HL-60/S4 (cell line): ENCODE results near the gene UPB1.
"Not testable (repeated sequence)": the region's sequence is repeated elsewhere in the genome, so short reads cannot be mapped to it uniquely, and the experiment has no call there.

Source experiments
- in situ Hi-C: fragments of 300-500 bp; cut with MboI; formaldehyde crosslinking; loops from 2 replicates; pipeline ENCODE4 v1.14.3; 2022; ENCODE audit warnings: low sequenced_read_pairs

The UPB1 gene

GRCh38 chr22:24481641-24482040, 13.5 kb upstream of the UPB1 start:
- in situ Hi-C loops = no loop called here

GRCh38 chr22:24482575-24482974, 12.6 kb upstream of the UPB1 start:
- in situ Hi-C loops = no loop called here

DNA sequence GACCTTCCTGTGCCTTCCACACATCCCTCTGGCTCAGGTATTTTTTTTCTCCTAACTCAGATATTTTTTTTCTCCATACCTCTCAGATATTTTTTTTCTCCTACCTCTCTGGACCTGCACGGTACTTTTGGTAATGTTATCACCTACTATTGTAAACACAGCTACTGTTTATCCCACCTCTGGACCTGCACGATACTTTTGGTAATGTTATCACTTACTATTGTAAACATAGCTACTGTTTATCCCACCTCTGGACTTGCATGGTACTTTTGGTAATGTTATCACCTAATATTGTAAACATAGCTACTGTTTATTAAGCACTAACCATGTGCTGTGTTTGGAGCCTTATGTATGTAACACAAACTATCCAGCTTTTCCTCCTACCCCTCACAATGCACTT, 12.1 kb upstream of the UPB1 start:
- in situ Hi-C loops = no loop called here

DNA sequence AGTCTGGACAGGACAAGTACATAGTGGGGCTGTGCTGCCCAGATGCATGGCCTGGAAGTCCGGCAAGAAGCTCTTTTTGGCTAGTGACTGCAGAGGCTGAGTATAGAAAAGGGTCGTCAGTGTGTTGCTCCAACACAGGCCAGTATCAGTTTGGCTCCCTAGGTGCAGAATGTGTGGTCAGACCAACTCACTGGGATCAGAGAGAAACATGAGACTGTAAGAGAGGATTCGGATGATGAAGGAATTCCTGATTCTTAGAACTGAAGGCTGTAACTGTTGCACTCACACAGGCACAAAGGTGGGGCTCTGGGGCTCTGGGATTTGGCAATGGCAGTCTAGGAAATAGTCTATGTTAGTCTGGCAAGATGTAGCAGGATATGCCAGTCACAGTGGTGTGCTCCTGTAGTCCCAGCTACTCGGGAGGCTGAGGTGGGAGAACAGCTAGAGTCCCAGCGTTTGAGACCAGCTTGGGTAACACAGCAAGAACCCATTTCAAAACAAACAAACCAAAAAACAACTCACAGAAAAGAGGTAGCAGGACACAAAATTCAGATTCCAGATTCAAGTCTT, 11.1 kb upstream of the UPB1 start:
- in situ Hi-C loops = no loop called here

- in situ Hi-C loops = no loop called here
These were observed 10.0 kb upstream of the UPB1 start for GRCh38 chr22:24485170-24485569.

DNA sequence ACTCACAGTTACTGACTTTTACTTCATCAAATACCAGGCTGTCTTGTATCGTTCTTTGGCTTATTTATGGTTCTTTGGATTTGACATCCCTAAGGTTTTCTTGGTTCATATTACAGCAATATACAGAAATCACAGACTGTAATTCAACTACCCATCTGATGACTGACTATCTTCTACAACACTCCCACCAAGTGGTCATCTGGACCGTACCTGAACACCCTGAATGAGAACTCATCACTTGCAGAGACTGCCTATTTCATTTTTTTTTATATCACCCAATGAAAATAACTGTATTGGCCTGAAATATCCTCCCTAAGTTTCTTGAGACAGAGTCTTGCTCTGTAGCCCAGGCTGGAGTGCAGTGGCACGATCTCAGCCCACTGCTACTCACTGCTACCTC, 9.5 kb upstream of the UPB1 start:
- in situ Hi-C loops = no loop called here

GRCh38 chr22:24486501-24486921, 8.6 kb upstream of the UPB1 start:
- in situ Hi-C loops = no loop called here

- in situ Hi-C loops = no loop called here
These were observed 6.1 kb upstream of the UPB1 start for GRCh38 chr22:24489011-24489410.

DNA sequence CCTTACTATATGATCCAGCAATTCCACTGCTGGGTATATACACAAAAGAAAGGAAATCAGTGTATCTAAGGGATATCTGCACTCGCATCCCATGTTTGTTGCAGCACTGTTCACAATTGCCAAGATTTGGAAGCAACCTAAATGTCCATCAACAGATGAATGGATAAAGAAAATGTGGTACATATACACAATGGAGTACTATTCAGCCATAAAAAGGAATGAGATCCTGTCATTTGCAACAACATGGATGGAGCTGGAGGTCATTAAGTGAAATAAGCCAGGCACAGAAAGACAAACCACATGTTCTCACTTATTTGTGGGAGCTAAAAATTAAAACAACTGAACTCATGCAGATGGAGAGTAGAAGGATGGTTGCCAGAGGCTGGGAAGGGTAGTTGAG, 5.7 kb upstream of the UPB1 start:
- in situ Hi-C loops = not testable (repeated sequence)

DNA sequence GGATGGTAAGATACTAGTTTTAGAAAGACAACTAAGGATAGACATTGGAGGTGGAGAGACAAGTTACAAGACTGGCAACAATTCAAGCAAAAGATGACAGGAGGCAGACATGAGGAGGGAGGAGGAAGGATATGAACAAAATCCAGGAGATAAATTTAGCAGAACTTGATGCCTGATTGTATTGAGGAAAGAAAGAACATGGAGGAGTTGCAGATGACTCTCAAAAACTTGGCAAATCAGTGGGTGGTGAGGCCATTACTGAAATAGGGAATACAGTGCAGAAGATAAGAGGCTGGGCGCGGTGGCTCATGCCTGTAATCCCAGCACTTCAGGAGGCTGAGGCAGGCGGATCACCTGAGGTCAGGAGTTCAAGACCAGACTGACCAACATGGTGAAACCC, 2.7 kb upstream of the UPB1 start:
- in situ Hi-C loops = no loop called here

GRCh38 chr22:24494167-24494527, 985 bp upstream of the UPB1 start:
- in situ Hi-C loops = no loop called here

DNA sequence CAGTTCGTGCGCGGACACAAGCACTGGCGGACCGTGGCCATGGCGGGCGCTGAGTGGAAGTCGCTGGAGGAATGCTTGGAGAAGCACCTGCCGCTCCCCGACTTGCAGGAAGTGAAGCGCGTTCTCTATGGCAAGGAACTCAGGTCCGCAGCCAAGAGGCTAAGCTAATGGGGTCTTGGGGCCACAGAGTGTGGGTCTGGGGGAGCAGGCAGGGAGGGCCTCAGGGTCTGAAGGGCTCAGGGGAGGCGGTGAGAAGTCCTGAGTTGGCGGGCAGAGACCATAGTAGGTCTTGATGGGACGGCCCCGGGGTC, 188 bp downstream of the UPB1 start:
- in situ Hi-C loops = no loop called here

GRCh38 chr22:24496234-24496633, 1.1 kb downstream of the UPB1 start:
- in situ Hi-C loops = no loop called here

- in situ Hi-C loops = no loop called here
These were observed 1.5 kb downstream of the UPB1 start for GRCh38 chr22:24496661-24497060.

DNA sequence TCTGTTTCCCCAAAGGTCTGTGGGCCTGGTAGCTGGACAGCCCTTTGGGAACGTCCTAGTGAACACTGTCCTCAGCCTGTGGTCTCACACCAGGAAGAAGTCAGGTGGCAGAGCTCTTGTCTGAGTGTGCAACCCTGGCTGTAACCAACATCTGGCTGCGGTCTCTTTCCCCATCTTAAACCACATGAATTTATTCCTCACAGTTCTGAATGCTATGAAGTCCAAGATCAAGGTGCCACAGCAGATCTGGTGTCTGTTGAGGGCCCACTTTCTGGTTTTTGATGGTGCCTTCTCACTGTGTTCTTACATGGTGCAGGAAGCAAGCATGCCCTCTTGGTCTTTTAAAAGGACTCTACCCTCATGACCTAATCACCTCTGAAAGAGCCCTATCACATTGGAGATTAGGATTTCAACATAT, 2.7 kb downstream of the UPB1 start:
- in situ Hi-C loops = no loop called here

DNA sequence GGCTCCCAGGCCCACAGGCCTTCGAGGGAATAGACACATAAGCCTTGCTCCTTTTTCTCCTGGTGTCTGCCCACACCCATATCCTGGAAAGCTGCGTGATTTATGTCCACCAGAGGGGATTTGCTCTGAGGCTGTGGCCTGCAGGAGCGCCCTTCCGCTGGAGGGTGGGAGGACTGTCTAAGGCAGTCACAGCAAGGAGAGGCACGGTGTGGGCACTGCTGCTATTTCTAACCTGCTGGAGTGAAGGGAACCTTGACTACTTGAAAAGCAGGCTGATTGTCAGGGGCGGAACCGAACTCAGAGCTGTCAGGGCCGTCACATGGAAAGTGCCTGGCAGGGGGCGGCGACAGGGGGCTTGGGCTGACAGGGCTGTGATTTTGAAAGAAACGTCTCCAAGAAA, 3.7 kb downstream of the UPB1 start:
- in situ Hi-C loops = no loop called here

DNA sequence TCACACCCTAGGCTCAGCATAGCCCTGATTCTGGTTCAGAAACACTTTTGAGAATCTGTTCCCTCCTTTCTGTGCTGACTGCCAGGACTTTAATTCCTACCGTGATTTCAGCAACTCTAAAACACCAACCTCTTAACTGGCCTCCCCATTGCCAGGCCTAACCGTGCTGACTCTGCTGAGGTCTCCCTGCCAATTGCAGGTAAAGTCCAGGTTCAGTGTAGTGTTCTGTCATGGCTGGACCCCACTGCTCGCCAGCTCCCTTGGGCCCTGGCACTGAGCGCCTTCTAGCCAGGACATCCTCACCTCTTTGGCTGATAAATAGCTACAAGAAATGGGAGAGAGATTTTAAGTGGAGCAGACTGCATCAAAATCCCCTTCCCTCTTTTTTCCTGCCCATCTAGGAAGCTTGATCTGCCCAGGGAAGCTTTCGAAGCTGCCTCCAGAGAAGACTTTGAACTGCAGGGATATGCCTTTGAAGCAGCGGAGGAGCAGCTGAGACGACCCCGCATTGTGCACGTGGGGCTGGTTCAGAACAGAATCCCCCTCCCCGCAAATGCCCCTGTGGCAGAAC, 4.7 kb downstream of the UPB1 start:
- in situ Hi-C loops = loop anchor here (10.0 kb wide), 1 partner anchor 65 kb away; no protein-coding TSS in a partner anchor

DNA sequence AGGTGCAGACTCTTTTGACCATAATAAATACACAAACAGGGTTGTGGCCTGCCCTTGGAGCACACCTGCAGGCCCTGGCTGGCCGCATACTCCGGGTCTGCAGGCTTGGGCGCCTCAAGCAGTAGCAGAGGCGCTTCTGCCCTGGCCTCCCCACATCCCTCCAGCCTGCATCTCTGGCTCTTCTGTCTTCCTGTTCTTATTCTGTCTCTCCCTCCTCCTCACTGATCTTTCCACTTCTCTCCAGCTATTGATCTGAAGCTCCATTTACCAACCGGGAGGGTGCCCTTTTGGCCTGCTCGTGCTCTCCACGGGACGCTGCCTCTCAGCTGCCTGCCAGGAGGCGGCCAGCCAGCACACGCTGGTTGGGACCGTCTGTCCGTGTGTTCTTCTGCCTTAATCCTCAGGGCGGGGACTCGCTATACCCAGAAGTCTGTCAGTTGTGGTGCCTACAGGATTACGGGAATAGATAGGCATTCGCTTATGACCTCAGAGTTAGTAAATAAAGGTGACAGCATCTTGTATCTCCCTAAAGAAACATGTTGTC, 5.2 kb downstream of the UPB1 start:
- in situ Hi-C loops = loop anchor here (10.0 kb wide), 1 partner anchor 66 kb away; no protein-coding TSS in a partner anchor

DNA sequence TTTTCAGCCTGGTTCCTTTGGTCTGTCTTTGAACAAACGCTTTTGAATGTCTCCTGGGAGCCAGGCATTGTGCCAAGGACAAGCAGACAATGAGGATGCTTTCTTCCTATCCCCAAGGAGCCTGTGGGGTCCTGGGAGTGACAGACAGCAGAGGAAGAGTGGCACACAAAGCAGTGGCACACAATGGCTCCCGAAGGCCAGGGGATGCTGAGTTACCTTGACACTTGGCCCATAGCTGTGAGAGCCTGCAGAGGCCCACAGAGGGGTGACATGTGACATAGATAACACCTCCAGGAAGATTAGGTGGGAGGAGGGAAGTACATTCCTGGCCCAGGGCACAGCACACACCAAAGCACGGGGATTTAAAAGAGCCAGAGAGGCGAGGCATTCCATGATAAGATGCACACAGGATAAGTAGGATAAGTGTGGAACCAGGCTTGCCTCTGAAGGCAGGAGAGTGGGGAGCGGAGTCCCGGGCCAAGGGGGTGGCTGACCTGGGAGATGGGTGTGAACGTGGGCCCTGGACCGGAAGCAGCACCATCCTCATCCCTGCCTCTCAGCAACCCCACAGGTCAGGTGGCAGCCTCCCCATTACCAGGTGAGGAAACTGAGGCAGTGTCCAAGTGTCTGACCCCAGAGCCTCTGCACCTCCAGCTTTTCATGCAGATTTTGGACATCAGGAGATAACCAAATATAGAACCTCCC, 6.3 kb downstream of the UPB1 start:
- in situ Hi-C loops = loop anchor here (10.0 kb wide), 1 partner anchor 67 kb away; no protein-coding TSS in a partner anchor

DNA sequence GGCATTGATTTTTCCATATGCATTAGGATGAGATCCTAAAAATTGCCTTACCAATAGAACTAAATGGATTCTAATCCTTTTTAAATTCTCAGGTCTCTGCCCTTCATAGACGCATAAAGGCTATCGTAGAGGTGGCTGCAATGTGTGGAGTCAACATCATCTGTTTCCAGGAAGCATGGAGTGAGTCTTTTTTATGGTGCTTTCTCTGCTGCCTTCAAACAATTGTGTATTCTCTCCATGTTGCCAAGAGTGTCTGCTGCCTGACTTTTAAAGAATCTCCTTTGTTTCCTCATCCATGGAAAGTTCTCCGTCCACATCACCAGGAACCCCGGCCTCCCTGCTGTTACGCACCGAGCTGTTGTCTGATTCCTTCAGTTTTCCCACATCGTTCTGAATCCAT, 6.9 kb downstream of the UPB1 start:
- in situ Hi-C loops = loop anchor here (10.0 kb wide), 1 partner anchor 67 kb away; no protein-coding TSS in a partner anchor

GRCh38 chr22:24502541-24502940, 7.4 kb downstream of the UPB1 start:
- in situ Hi-C loops = loop anchor here (10.0 kb wide), 1 partner anchor 68 kb away; no protein-coding TSS in a partner anchor
